KMS-11 (cell line): Measurements from ENCODE around the gene PLA2G12A.

Source experiments
- H2AFZ ChIP-seq: fragments of 200-600 bp; sonication (generic); 2 replicates; pipeline ENCODE4 v1.6.1; 2016; ENCODE audit warnings: antibody characterized with exemption, mixed run types, low read depth
- H3K27ac ChIP-seq: fragments of 200-600 bp; sonication (generic); 2 replicates; pipeline ENCODE4 v1.6.1; 2016; ENCODE audit warnings: mild to moderate bottlenecking, mixed run types
- H3K27me3 ChIP-seq: fragments of 200-600 bp; sonication (generic); 2 replicates; pipeline ENCODE4 v1.6.1; 2017; ENCODE audit warnings: mild to moderate bottlenecking, low read depth, mixed run types, moderate library complexity; ENCODE audit not compliant: insufficient read depth
- H3K36me3 ChIP-seq: fragments of 200-600 bp; sonication (generic); 2 replicates; pipeline ENCODE4 v1.6.1; 2017; ENCODE audit warnings: mild to moderate bottlenecking, mixed run types; ENCODE audit not compliant: insufficient read depth
- H3K4me1 ChIP-seq: fragments of 200-600 bp; sonication (generic); 2 replicates; pipeline ENCODE4 v1.6.1; 2016; ENCODE audit warnings: mild to moderate bottlenecking, low read depth, mixed run types; ENCODE audit not compliant: poor library complexity, severe bottlenecking
- H3K4me2 ChIP-seq: fragments of 200-600 bp; sonication (generic); 2 replicates; pipeline ENCODE4 v1.7.0; 2016; ENCODE audit warnings: mild to moderate bottlenecking, mixed run types
- H3K4me3 ChIP-seq: fragments of 200-600 bp; sonication (generic); IDR thresholded peaks from 2 replicates; pipeline ENCODE4 v1.6.1; 2017; ENCODE audit warnings: low read depth, low read length, mixed read lengths; ENCODE audit not compliant: insufficient read depth
- H3K79me2 ChIP-seq: fragments of 200-600 bp; sonication (generic); 2 replicates; pipeline ENCODE4 v1.6.1; 2016; ENCODE audit warnings: low read depth, mixed run types; ENCODE audit not compliant: insufficient read depth
- H3K9ac ChIP-seq: fragments of 200-600 bp; sonication (generic); 2 replicates; pipeline ENCODE4 v1.6.1; 2016; ENCODE audit warnings: mild to moderate bottlenecking, mixed run types
- H4K20me1 ChIP-seq: fragments of 200-600 bp; sonication (generic); 2 replicates; pipeline ENCODE4 v1.6.1; 2016; ENCODE audit warnings: mild to moderate bottlenecking, mixed run types; ENCODE audit not compliant: insufficient read depth
- TF ChIP-seq, protein P1 (sequence below): fragments of 200-600 bp; sonication (generic); conservative IDR thresholded peaks from 2 replicates; pipeline ENCODE4 v1.6.1; 2017; ENCODE audit warnings: low read depth, mild to moderate bottlenecking, antibody characterized with exemption, low read length, moderate library complexity, mixed read lengths

PLA2G12A gene

DNA sequence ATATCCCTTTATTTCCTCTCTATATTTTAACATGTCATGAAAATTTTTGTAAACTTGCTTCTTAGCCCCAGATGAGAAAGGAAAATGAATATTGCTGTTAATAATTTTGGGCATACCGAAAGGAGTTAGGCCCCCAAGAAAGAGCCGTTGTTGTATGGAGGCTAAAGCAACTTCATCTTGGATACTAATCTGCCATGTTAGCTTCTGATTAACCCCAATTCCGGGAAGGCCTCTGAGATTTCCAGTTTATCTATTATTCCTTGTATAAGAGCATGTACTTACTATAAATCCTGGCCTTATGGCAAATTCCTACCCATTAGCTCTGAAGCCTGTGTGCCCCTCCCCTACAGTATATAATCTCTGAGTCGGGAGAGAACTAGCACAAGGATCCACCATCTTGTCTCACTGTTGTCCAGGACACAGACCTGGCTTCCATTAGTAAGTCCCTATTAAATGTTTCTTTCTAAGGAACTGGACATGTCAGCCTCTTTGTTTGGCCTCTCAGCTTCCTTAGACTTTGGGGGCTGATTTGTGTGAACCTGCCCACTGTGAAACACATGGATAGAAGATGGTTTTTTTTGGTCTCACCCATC is 20.9 kb upstream of the PLA2G12A start:
- Histone ChIP-seq H3K4me2 (no peak overlapping the region), H3K27me3 (no peaks in the 10 kb centered on the region), H3K27ac (no peak overlapping the region), H3K4me3 (no peak overlapping the region), H3K4me1 (no peaks in the 10 kb centered on the region), H4K20me1 (no peaks in the 10 kb centered on the region), H3K9ac (no peak overlapping the region), H3K36me3 (no peaks in the 10 kb centered on the region), H3K79me2 (no peaks in the 10 kb centered on the region), H2AFZ (no peak overlapping the region)
- TF ChIP-seq, protein P1, sequence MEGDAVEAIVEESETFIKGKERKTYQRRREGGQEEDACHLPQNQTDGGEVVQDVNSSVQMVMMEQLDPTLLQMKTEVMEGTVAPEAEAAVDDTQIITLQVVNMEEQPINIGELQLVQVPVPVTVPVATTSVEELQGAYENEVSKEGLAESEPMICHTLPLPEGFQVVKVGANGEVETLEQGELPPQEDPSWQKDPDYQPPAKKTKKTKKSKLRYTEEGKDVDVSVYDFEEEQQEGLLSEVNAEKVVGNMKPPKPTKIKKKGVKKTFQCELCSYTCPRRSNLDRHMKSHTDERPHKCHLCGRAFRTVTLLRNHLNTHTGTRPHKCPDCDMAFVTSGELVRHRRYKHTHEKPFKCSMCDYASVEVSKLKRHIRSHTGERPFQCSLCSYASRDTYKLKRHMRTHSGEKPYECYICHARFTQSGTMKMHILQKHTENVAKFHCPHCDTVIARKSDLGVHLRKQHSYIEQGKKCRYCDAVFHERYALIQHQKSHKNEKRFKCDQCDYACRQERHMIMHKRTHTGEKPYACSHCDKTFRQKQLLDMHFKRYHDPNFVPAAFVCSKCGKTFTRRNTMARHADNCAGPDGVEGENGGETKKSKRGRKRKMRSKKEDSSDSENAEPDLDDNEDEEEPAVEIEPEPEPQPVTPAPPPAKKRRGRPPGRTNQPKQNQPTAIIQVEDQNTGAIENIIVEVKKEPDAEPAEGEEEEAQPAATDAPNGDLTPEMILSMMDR, result no peak

DNA sequence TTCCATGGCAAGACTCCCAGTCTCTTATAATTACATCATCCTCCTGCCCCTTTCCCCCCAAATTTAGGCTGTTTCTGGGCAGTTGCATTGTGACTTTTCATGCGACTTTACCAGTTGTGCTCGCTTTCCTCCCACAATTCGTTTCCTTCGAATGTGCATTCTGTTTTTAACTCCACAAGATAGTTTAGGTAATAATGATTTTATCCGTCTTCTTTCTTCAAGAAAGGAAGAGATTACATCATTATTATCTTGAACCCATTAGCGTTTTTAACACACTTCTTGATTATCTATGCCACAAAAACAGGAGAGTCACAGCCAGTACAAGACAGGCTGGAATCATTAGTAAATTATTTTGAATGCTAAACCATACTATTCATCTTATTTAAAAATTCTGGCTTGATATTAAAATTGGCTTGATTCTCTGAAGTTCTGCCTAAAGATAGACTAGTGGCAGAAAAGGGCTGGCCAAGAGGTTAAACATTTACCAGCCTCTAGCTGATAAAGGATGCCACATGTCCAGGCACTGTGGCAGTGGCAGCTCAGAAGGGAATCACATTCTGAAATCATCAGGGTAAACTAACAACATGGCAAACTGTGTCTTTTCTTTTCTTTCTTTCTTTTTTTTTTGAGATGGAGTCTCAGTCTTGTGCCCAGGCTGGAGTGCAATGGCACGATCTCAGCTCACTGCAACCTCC is 19.7 kb upstream of the PLA2G12A start:
- Histone ChIP-seq H3K4me1 (no peaks in the 10 kb centered on the region), H3K9ac (no peak overlapping the region), H3K36me3 (no peaks in the 10 kb centered on the region), H3K4me3 (no peak overlapping the region), H4K20me1 (no peaks in the 10 kb centered on the region), H3K79me2 (no peaks in the 10 kb centered on the region), H3K27ac (no peak overlapping the region), H3K4me2 (no peak overlapping the region), H3K27me3 (no peaks in the 10 kb centered on the region), H2AFZ (no peak overlapping the region)
- TF ChIP-seq, protein P1, result no peak

DNA sequence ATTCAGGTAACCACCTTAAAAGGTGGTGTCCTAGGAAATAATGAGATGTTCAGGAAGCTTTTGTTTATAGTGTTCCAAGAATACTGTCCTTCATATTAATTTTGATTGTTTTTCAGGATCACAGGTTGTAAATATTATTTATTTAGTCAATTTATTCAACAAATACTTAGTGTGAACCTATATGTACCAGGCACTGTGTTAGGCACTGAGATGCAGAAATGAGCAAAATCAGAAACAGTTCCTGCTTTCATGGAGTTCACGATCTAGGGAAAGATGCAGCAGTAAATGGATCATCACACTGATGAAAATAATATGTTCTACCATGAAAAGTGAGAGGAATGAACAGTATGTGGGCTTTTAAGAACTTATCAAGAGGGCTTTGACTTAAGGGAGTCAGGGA is 18.2 kb upstream of the PLA2G12A start:
- no peak overlapping the region for H3K27ac ChIP-seq
- no peaks in the 10 kb centered on the region for H3K4me1 ChIP-seq
- TF ChIP-seq, protein P1, result no peak
- no peaks in the 10 kb centered on the region for H3K36me3 ChIP-seq
- H3K79me2 ChIP-seq, result no peaks in the 10 kb centered on the region
- H3K9ac ChIP-seq, result no peak overlapping the region
- H3K4me2 ChIP-seq, result no peak overlapping the region
- no peak overlapping the region for H2AFZ ChIP-seq
- no peak overlapping the region for H3K4me3 ChIP-seq
- no peaks in the 10 kb centered on the region for H4K20me1 ChIP-seq
- no peaks in the 10 kb centered on the region for H3K27me3 ChIP-seq

DNA sequence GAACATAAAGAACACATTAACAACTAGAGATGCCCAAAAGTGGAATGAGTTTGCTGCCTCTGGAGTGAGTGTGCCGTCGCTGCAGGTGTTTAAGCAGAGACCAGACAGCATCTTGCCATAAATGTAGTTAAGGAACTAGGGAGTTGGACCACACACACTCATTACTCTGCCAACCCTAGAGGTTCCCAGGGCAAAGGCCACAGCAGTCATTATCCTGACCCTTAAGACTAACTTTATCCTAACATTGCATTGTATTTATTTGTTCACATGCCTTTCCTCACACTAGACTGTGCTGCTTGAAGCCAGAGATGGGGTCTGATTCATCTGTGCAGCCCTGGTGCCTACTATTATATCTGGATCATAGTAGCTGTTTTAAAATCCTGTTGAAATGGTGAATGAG is 16.9 kb upstream of the PLA2G12A start:
- Histone ChIP-seq H4K20me1 (no peaks in the 10 kb centered on the region), H3K4me1 (no peaks in the 10 kb centered on the region), H3K4me2 (no peak overlapping the region), H2AFZ (no peak overlapping the region), H3K27ac (no peak overlapping the region), H3K4me3 (no peak overlapping the region), H3K79me2 (no peaks in the 10 kb centered on the region), H3K36me3 (no peaks in the 10 kb centered on the region), H3K27me3 (no peaks in the 10 kb centered on the region), H3K9ac (no peak overlapping the region)
- TF ChIP-seq, protein P1, result no peak
